Osteoblast (primary cell): Measurements from ENCODE around the gene TRIP11. TPM values are rescaled to one million over a fixed set of nuclear protein-coding genes. Genes with fewer than 3 reads are reported as not detected.

ENCODE experiments used
- DNase-seq: peaks from one replicate; pipeline ENCODE4 v3.0.0; 2011; ENCODE audit warnings: low spot score, mixed read lengths; ENCODE audit not compliant: insufficient read length; ENCODE audit errors: missing footprints
- H2AFZ ChIP-seq: 2 replicates; pipeline ENCODE4 v1.6.0; 2011; ENCODE audit warnings: mild to moderate bottlenecking, low read length
- H3K27ac ChIP-seq: 2 replicates; pipeline ENCODE4 v1.5.1; 2011; ENCODE audit warnings: mild to moderate bottlenecking, low read depth, low read length, moderate library complexity
- H3K27me3 ChIP-seq: 2 replicates; pipeline ENCODE4 v1.6.0; 2012; ENCODE audit warnings: mild to moderate bottlenecking, control low read depth, inconsistent platforms, low read length, moderate library complexity; ENCODE audit not compliant: insufficient read depth
- H3K36me3 ChIP-seq: 2 replicates; pipeline ENCODE4 v1.5.1; 2011; ENCODE audit warnings: mild to moderate bottlenecking, low read length, control low read depth, moderate library complexity; ENCODE audit not compliant: insufficient read depth
- H3K4me1 ChIP-seq: 2 replicates; pipeline ENCODE4 v1.5.1; 2011; ENCODE audit warnings: mild to moderate bottlenecking, low read length, control low read depth, moderate library complexity; ENCODE audit not compliant: insufficient read depth
- H3K4me2 ChIP-seq: 2 replicates; pipeline ENCODE4 v1.6.0; 2011; ENCODE audit warnings: mild to moderate bottlenecking, low read length; ENCODE audit not compliant: insufficient read depth
- H3K4me3 ChIP-seq: fragments of 200-600 bp; sonication (generic); 3 replicates; pipeline ENCODE4 v1.5.1; 2012; ENCODE audit warnings: mild to moderate bottlenecking, low read length, inconsistent platforms; ENCODE audit not compliant: insufficient read depth
- H3K79me2 ChIP-seq: 2 replicates; pipeline ENCODE4 v1.6.0; 2012; ENCODE audit warnings: mild to moderate bottlenecking, low read length, control low read depth, inconsistent platforms; ENCODE audit not compliant: insufficient read depth
- H3K9me3 ChIP-seq: 2 replicates; pipeline ENCODE4 v1.5.1; 2011; ENCODE audit warnings: low read depth, low read length, control low read depth
- H4K20me1 ChIP-seq: 2 replicates; pipeline ENCODE4 v1.6.0; 2012; ENCODE audit warnings: mild to moderate bottlenecking, low read length, control low read depth; ENCODE audit not compliant: insufficient read depth
- CTCF ChIP-seq: IDR thresholded peaks from 2 replicates; pipeline ENCODE4 v1.5.1; 2011; ENCODE audit warnings: mild to moderate bottlenecking, low read depth, low read length, moderate library complexity; ENCODE audit errors: extremely low read depth
- total RNA-seq: library from RNA; depleted of rRNA; stranded (reverse); fragments of >200 nt; gene quantifications from 2 replicates; pipeline ENCODE4 v1.2.3, GENCODE V29; 2012

The TRIP11 gene
- total RNA-seq, 1 donor, result 38.0 TPM

DNA sequence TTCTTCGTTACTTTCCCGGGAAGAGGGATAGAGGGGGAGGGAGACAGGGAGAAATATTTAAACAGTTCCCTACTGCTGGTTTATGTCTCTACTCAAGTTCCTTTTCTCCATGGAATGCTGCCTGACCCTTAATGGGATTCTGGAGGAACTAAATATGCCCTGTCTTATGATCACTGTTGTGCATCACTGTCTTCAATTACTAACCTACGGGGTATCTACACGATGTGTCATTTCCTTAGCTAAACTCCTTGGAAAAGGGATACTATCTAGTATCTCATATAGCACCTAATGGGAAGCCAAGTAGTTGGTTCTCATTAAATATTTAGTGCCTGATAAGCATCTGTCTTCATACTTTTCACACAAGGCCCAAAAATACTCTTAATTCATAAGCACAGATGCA, 54.9 kb downstream of the TRIP11 start:
- H3K9me3 ChIP-seq, result no peaks in the 10 kb centered on the region
- H3K79me2 ChIP-seq, result peaks cover 11% of the 10 kb centered on the region
- H3K36me3 ChIP-seq, result peaks cover 22% of the 10 kb centered on the region
- peaks cover under 1% of the 10 kb centered on the region for H4K20me1 ChIP-seq
- no peak overlapping the region for H2AFZ ChIP-seq
- H3K4me1 ChIP-seq, result peaks cover 20% of the 10 kb centered on the region
- no peak overlapping the region for H3K4me3 ChIP-seq
- TF ChIP-seq CTCF, result no peak
- no peak for DNase-seq
- no peaks in the 10 kb centered on the region for H3K27me3 ChIP-seq
- H3K4me2 ChIP-seq, result no peak overlapping the region
- peak overlapping the region; percentile 44 for H3K27ac ChIP-seq

DNA sequence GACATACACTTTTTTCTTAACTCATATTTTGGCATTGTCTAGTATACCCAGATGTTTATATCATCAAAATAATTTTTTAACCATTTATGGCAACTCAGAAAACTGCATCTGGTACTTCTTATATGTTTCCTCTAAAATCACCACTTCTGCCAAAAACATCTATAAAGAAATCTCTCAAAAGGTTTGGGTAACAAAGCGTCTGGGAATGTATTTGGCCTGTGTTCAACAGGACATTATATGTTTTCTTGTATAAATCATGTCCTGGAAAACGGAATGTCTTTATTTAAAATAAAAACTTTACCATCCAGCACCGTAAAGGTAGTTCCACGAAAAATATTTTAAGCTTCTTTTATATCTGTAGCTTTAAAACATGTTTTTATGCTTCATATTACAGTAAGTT, 56.3 kb downstream of the TRIP11 start:
- no peaks in the 10 kb centered on the region for H3K27me3 ChIP-seq
- DNase-seq, result no peak
- H2AFZ ChIP-seq, result no peak overlapping the region
- H3K36me3 ChIP-seq, result peaks cover 22% of the 10 kb centered on the region
- H3K4me1 ChIP-seq, result peaks cover 26% of the 10 kb centered on the region
- H4K20me1 ChIP-seq, result peaks cover 8% of the 10 kb centered on the region
- H3K27ac ChIP-seq, result peak overlapping the region; percentile 20
- no peaks in the 10 kb centered on the region for H3K9me3 ChIP-seq
- TF ChIP-seq CTCF, result no peak
- no peak overlapping the region for H3K4me3 ChIP-seq
- peaks cover 15% of the 10 kb centered on the region for H3K79me2 ChIP-seq
- H3K4me2 ChIP-seq, result no peak overlapping the region

- Histone ChIP-seq H3K4me1 (peaks cover 26% of the 10 kb centered on the region), H3K27ac (peak overlapping the region; percentile 57)
Measured at GRCh38 chr14:91980157-91980556, 59.7 kb downstream of the TRIP11 start.

DNA sequence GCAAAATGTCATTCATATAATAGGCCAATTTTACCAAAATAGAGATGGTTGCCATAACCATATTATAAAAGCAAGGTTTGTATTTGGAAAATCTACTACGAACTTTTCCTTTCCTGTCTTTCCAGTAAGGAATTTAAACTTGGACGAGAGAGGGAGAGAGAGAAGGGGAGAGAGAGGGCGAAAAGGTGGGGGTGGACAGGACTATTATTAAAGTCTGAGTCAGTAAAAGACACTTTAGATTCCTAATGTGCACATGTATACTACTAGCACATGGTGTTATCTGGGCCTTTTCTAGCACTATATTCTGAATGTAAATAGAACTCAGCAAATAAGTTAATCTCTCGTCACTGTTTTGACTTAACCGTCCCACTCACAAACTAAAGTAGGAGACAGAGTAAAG, 62.0 kb downstream of the TRIP11 start:
- no peak overlapping the region for H3K4me2 ChIP-seq
- DNase-seq, result no peak
- no peak for TF ChIP-seq CTCF

More at GRCh38 chr14:91980157-91980556, 59.7 kb downstream of the TRIP11 start:
- no peaks in the 10 kb centered on the region for H3K27me3 ChIP-seq
- H3K4me3 ChIP-seq, result no peak overlapping the region
- peaks cover 3% of the 10 kb centered on the region for H3K36me3 ChIP-seq
- H4K20me1 ChIP-seq, result peaks cover 8% of the 10 kb centered on the region
- no peak overlapping the region for H2AFZ ChIP-seq
- peaks cover 15% of the 10 kb centered on the region for H3K79me2 ChIP-seq
- no peak overlapping the region for H3K4me2 ChIP-seq
- H3K9me3 ChIP-seq, result no peaks in the 10 kb centered on the region
- peak; percentile 88 for DNase-seq
- TF ChIP-seq CTCF, result no peak

More for the DNA sequence above, 62.0 kb downstream of the TRIP11 start:
- peaks cover 11% of the 10 kb centered on the region for H3K79me2 ChIP-seq
- no peak overlapping the region for H3K4me3 ChIP-seq
- H3K27ac ChIP-seq, result no peak overlapping the region
- no peak overlapping the region for H2AFZ ChIP-seq
- peaks cover 15% of the 10 kb centered on the region for H3K36me3 ChIP-seq
- peaks cover 21% of the 10 kb centered on the region for H3K4me1 ChIP-seq
- peaks cover 8% of the 10 kb centered on the region for H4K20me1 ChIP-seq
- H3K27me3 ChIP-seq, result no peaks in the 10 kb centered on the region
- H3K9me3 ChIP-seq, result no peaks in the 10 kb centered on the region
